ENCODE measurements around the gene SLC2A11.

DNA sequence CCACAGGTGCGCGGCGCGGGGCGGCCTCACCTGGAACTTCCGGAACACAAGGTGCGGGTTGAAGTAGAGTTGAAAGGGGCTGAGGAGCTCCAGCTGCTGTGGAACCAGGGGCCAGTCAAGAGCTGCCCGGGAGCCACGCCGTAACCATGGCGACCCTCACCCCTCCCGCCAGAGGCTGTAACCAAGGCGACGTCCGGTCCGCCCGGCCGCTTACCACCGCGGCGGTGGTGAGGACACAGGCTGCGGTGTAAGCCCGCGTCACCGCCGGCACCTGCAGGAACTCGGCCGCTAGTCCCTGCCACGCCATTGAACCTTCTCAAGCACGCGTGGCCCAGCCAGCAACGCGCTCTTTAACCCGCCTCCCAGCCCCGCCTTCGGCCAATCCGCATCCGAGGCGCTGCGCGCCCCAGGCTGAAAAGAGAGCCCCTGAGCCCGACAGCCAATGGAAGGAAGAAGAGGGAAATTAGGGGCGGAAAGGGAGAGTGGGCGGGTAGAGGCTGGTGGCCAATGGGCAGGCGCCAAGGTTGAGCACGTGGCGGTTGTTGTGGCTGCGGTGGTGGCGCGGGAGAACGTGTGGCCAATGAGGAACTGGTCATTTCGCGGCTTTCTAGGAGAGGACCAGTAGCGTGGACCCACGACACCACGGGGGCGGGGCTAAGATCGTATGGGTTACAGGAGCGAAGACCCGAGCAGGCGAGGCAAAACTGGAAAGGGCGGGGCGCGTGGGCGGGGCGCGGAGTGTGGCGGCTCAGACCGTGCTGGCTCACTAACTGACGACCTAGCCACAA is 18.8 kb upstream of the SLC2A11 start, which contains the start of gene DERL3:
- TF ChIP-seq NBN (IDR thresholded peaks at IDR 0.05; ENCODE audit: low read depth), result no peak
- TF ChIP-seq KLF13 (tag; IDR thresholded peaks at IDR 0.05; ENCODE audit: borderline replicate concordance, low read depth), result peak; percentile 10; the same call in 1 of the 2 replicates
- no peak for TF ChIP-seq DPF2 (IDR thresholded peaks at IDR 0.05)
- TF ChIP-seq, protein P1, sequence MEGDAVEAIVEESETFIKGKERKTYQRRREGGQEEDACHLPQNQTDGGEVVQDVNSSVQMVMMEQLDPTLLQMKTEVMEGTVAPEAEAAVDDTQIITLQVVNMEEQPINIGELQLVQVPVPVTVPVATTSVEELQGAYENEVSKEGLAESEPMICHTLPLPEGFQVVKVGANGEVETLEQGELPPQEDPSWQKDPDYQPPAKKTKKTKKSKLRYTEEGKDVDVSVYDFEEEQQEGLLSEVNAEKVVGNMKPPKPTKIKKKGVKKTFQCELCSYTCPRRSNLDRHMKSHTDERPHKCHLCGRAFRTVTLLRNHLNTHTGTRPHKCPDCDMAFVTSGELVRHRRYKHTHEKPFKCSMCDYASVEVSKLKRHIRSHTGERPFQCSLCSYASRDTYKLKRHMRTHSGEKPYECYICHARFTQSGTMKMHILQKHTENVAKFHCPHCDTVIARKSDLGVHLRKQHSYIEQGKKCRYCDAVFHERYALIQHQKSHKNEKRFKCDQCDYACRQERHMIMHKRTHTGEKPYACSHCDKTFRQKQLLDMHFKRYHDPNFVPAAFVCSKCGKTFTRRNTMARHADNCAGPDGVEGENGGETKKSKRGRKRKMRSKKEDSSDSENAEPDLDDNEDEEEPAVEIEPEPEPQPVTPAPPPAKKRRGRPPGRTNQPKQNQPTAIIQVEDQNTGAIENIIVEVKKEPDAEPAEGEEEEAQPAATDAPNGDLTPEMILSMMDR (IDR thresholded peaks at IDR 0.05 in 2 of 3, conservative IDR thresholded peaks at IDR 0.05 in 1 of 3; ENCODE audit: insufficient read depth in 2 of 3, low read depth in 1 of 3, low read length in 3 of 3), result no peak
- no peak for TF ChIP-seq POLR2AphosphoS5 (IDR thresholded peaks at IDR 0.05; ENCODE audit: control insufficient read depth, insufficient read depth, low read depth, low read length)
- peak; percentile 70 for TF ChIP-seq ATF7 (IDR thresholded peaks at IDR 0.05)
- no peak for TF ChIP-seq SMAD3 (CRISPR knock-in tag; conservative IDR thresholded peaks at IDR 0.05)
- TF ChIP-seq LARP7 (IDR thresholded peaks at IDR 0.05), result no peak
